ENCODE measurements around the gene TRIM40.

Gene TRIM40

DNA sequence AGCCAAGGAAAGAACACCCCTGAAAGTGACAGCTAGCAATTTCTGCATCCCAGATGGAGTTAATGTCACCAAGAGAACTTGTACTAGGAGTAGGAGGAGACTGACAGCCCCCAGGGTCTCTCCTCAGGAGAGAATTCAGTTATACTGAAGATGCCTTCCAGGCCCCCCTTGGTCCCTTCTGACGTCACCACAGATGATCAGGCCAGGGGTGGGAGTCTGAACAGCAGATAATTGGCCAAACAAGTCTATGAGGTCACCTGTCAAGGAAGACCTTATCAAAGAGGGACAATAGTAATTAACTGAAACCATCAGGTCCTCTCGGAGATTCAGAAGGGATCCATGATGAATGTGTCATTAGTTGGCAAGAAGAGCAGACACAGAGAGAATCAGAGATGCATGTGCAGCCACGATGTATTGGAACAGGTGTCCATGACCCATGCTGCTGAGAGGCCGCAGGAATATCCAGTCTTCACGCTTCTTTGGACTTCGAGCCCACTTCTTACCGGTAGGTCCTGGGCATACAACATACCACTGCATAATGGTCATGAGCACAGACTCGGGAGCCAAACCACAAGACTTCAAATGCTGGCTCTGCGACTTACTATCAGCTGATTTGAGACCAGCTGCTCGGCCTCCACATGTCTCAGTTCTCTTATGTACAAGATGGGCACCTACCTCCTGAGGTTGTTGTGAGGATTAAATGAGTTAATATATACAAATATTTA, 14.9 kb downstream of the TRIM40 start:
- no peak for DNase-seq

DNA sequence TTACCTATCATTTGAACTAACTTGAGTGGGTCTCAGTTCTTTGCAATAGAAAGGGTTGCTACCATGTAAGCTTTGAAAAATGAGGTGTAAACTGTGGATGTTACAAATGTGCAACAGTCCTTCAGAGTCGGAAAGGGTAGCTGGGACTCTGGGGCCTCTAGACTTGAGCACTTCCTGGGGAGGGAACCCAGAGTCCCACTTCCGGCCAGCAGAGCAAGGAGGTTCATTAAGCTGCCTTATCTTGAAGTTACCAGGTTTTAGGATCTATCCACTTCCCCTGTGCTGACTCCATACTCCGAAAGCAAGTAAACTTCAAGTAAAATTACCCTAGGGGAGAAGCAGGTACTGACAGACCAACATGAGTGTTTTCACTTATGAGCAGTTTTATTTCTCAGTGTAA, 15.6 kb downstream of the TRIM40 start:
- no peak for DNase-seq

DNA sequence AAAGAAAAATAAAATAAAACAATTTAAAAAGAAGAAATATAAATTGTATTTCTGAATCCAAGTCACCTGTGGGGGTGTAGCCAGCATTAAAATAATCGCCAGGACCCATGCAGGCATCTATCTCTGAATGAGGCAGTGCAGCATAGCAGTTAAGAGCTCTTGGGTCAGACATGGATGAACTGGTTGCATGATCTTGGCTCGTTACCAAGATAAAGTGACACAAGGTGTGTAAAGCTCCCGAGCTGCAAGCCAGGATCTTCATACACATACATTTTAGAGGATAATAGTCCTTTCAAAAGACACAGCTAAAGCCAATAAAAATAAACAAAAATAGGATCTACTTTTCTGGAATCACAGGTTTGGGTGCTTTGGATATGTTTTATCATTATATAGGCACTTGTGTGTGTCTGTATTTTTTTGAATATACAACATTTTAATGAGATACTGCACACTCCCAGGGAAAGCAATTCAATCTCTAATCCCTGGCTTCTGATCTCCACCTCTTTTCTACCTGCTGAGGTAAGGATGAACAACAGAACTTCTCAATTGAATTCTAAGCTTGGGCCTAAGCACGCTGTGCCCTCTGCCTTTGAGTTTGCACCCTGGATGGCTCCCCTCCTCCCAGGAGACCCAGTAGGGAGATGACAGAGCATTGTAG, 16.2 kb downstream of the TRIM40 start:
- DNase-seq: no peak

GRCh38 chr6:30152910-30153610, 17.1 kb downstream of the TRIM40 start:
- DNase-seq: no peak

DNA sequence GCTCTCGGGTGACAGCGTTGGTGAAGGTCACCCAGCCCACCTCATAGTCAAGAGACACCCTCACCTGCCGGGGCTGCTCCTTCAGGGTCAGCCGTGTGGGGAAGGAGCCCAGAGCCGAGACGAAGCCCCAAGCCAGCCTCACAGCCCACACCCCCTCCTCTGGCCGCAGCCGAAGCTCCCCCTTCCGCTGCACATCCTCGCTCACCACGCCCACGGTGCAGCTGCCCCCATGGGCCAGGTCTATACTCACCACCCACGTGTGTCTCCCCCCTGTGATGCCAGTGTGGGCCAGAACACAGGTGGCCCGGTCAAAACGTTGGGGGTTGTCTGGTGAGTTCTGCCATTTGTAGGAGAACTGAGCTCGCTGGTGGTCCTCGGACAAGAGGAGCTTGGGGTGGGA, 18.1 kb downstream of the TRIM40 start:
- DNase-seq: no peak

- no peak for DNase-seq
These were observed 19.0 kb downstream of the TRIM40 start for GRCh38 chr6:30154709-30155519.

- DNase-seq: no peak
These were observed 19.8 kb downstream of the TRIM40 start for GRCh38 chr6:30155520-30156261.

- DNase-seq: no peak
These were observed 20.3 kb downstream of the TRIM40 start for GRCh38 chr6:30156262-30156599.

DNA sequence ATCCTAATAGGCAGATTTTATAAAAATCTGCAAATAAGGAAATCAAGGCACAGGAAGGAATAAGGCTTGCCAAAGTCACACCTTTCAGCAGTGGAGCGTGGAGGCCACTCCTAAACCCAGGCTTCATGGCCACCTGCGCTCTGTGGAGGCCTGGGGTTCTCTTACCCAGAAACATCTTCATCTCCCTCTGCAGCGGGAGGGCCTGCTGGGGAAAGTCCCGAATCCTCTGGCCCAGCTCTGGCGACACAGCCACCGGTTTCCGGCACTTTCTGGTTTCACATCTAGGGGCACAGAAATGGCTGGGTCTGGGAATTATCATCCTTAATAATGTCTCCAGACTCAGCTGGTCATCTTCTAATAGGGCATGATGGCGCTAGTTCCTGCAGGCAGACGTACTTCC, 20.8 kb downstream of the TRIM40 start:
- no peak for DNase-seq

GRCh38 chr6:30157581-30157980, 21.6 kb downstream of the TRIM40 start:
- no peak for DNase-seq

DNA sequence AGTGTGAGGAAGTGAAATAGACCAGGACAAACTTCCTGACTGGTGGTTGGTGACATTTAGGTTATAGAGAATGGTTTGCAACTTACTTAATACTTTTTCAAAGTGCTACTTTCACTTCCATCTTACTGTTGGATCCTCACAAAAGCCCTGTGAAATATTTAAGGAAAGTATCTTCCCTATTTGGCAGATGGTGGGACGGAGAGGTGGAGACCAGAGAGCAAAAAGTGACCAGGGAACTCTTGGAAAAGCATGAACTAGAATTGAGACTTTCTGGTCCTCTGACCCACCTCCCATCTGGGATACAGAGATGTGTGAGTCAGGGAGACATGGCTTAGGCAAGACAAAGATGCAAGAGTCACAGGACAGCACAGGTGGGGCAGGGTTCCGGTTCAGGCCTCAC, 22.1 kb downstream of the TRIM40 start:
- no peak for DNase-seq

- peak; percentile 65 for DNase-seq
These were observed 22.6 kb downstream of the TRIM40 start for GRCh38 chr6:30158475-30159040.

DNA sequence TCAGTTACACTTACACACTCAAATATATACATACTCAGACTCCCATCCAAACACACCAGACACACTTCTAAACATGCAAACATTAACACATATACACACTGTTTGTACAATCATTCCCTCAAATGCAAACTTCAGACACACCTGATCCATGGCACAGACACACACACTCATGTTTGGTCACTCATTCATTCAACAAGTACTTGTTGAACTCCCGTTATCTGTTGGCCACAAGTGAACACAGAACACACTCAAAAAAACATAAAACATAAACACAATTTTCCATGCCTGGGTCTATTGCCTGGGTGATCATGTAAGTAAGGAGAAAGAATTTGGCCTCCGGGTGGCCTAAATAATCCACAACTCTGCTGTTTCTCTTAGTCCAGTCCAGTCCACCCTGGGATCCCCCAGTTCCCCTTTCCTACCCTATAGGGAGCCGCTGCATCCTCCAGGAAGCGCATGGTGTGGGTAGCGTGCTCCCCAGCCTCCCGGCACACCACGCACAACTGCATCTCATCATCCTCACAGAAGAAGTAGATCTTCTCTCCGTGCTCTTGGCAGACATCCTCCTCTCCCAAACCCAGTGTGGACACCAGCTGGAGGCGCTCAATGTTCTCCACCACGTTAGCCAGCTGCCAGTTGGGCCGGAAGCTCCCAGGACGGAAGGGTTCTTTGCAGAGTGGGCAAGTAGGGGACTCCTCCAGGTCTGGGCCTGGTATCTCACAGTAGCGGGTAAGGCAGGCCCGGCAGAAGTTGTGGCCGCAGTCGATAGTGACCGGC, 24.3 kb downstream of the TRIM40 start:
- no peak for DNase-seq

DNA sequence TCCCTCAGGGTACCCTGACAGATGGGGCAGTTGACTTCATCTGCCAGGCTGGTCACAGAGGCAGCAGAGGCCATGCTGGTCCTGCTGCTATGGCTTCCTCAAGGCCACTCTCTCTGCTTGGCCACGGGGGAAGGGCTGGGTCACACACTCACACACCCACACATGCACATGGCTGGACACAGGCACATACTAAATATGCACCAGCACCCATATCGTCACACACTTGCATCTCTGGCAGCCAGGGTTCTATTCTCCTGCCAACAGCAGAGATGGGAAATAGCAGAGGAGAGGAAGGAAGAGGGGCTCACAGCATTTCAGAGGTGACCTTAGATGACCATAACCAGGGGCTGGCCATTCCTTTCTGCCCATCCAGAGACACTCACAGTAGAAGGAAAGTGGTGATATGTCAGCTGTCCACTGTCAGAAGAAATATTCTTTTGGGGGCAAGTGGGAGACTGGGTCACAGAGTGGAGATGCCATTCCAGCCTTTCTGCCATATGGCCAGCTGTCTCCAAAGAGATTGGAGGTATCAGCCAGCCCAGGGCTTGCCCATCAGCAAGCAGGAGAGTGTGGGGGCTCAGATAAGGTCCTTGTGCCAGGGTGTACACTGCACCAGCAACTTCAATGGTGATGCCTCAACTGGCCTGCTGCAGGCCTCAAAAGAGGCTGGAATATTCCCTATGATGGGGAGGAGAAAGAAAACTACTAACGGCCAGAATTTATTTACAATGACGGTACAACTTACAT, 25.0 kb downstream of the TRIM40 start, which contains the start of gene TRIM10:
TSS of gene TRIM10 (minus strand) at position 427 of the 747 bp plus-strand sequence. CDS start at position 74, 353 bp downstream.
- DNase-seq: no peak

DNA sequence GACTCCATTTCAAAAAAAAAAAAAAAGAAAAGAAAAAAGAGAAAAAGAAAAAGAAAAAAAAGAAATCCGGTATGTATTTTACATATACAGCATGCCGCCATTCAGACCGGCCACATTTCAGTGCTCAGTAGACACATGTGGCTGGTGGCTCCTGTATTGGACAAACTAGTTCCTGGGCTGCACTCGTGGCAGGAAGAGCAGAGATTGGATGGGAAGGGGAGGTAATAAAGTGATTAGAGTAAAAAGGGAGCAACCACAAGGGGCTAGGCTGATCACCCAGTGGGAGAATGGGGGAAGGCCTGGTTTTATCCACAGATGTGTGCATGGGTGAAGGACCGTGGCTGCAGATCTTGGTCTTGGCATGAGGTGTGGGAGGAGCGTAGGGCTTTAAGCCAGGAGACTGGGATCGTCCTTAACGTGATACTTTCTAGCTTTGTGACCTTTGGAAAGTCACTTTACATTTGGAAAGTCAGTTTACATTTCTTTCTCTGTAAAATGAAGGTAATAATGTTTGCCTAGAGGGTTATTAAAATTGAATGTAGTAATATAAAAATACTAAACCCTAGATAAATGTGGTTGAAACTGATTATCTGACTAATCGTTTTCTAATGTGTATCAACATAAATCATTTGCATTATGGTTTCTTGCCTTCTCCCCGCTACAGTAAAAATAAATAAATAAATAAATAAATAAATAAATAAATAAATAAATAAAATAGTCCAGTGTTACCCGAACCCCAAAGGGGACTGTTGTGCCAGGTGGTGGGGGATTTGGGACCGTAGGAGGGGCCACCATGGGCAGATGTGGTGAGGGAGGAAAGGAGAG, 26.5 kb downstream of the TRIM40 start:
- DNase-seq: no peak

GRCh38 chr6:30163090-30163917, 27.4 kb downstream of the TRIM40 start, which contains the start of gene TRIM15:
Gene TRIM15 (plus strand): TSS chr6:30163546. CDS start chr6:30163685, 139 bp downstream.
- peak; percentile 68 for DNase-seq

DNA sequence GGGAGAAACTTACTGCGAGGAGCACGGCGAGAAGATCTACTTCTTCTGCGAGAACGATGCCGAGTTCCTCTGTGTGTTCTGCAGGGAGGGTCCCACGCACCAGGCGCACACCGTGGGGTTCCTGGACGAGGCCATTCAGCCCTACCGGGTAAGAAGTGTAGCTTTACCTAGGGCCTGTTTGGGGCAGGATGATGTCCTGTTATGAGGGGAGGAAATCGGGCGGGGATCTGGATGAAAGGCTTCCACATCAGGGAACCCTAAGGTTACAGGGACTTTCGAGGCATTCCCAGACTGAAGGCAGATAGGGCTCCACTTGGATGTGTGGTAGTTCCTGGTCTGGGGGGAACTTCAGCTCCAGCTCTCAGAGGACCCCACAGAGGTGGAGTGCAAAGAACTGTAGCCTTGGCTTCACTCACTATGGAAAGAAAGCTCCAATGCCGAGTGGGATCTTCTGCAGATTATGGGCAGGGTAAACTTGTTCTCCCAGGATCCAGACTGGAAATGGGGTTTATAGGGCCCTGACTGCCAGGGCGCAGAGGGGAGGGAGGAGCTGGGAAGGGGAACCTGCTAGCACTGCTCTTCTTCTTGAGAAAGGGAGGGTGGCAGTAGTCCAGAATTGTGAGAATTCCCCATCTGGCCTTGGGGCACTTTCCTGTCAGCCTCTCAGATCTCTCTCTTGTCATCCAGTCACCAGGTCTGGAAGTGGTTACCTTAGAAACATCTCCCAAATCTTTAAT, 28.1 kb downstream of the TRIM40 start:
- DNase-seq: no peak

- no peak for DNase-seq
These were observed 28.8 kb downstream of the TRIM40 start for GRCh38 chr6:30164714-30165113.
